Ramos (cell line): Measurements from ENCODE around the gene ZCCHC17.
"Not testable (repeated sequence)": the region's sequence is repeated elsewhere in the genome, so short reads cannot be mapped to it uniquely, and the experiment has no call there.

ENCODE experiments used
- in situ Hi-C: fragments of 300-500 bp; cut with MboI; formaldehyde crosslinking; loops from one replicate; pipeline ENCODE4 v1.14.3; 2022; ENCODE audit warnings: low sequenced_read_pairs; ENCODE audit not compliant: unreplicated experiment

ZCCHC17 gene

DNA sequence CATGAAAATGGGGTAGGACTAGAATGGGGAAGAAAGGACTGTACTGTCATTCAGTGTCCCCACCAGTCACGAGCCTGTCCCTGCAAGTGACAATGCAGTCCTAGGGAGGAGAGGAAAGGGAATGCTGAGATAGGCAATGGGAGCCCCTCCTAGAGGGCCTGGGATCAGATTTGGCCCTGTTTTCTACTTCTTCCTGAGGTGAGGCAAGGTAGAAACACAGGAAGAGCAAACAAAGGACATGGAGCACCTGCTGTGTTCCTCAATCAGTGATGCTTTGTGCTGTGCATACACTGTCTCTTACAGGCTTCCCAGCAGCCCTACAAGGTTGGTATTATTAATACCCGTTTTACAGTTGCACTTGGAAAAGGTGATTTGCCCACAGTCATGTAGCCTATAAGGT lies 70.0 kb downstream of the ZCCHC17 start:
- in situ Hi-C loops: no loop called here

DNA sequence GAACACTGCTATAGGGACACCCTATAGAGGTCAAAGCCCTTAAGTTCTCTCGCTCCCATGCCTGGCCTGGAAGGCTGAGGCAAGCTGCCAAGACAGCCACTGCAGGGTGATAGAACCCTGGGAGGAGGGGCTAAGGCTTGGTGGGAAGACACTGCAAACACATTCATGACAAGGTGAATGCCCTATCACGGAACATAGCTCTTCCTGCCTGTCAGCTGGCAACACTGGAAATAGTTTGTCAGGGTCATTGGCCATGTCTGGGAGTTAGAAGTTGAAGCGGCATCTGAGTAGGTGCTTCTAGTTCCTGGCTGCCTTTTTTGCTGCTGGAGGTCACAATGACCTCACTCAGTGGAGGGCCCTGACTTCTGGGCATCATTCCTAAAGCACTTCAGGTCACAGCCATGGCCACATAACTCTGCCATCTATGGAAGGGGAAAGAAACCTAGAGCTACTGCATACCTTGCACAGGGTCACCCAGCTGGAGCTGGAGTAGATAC lies 71.8 kb downstream of the ZCCHC17 start:
- in situ Hi-C loops: no loop called here

DNA sequence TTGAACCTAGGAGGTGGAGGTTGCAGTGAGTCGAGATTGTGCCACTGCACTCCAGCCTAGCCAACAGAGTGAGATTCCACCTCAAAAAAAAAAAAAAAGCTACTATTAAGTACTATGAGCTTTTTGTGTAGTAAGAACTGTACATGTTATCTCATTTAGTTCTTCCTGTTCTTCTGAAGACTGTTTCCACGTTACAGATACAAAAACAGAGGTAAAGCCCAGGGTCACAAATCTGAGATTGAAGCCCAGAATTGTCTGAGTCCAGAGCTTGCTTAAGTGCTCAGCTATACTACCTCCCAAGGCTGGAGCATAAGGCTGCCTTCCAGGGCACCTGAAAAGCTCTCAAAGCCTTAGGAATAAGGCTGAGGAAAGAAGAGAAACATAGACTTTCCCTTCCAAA lies 73.2 kb downstream of the ZCCHC17 start:
- in situ Hi-C loops: no loop called here

DNA sequence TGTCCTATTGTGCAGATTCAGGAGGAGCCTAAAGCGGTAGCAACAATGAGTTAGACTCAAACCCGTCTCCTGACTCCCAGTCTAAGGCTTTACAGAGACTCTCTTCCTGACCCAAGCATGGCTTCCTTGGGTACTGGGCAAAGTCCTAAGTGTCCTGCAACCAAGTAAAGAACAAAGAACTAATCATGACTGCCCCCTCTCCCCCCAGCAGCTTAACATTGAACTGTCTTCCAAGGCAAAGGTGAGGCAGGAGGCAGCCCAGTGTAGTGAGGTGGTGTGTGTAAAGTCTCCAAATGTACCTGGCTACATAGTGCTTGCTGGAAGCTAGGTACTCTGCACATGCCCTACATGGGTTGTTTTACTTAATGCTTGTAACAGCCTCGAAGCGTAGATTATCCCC lies 73.7 kb downstream of the ZCCHC17 start:
- in situ Hi-C loops: no loop called here

DNA sequence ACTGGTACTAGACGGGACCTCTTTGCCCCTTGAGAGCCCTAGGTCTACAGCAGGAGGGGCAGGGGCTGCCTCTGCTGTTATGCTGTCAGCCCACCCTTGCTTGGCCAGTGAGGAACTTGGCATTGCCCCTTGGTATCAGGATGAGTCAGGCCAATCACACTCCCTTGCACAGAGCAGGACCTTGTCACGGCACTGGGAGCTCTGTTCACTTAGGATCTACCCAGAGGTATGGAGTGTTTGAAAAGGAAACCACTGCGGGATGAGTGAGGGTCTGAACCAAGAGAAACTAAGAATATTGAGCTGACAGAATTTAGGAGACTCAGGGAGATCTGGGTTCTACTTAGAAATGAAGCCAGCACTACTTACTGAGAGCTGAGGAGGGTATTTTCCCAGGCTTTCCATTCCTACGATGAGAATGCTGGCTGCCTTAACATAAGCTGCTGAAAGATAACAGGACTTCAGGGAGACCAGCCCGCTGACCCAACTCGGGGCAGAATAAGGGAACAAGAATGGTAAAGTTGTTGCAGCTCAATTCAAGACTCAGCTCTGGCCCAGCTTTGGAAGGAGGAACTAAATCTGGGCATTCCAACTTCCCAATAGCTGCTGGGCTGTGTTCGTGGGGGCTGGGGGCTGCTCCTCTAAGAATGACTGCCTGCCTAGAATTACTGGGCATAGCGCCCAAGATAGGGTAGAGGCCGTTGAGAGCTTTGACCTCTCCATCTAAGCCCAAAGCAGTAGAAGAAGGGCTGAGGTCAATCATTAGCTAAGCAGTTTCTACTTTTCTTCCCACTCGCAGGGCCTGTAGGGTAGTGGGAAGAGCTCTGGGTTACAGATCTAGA lies 74.5 kb downstream of the ZCCHC17 start:
- in situ Hi-C loops: no loop called here

DNA sequence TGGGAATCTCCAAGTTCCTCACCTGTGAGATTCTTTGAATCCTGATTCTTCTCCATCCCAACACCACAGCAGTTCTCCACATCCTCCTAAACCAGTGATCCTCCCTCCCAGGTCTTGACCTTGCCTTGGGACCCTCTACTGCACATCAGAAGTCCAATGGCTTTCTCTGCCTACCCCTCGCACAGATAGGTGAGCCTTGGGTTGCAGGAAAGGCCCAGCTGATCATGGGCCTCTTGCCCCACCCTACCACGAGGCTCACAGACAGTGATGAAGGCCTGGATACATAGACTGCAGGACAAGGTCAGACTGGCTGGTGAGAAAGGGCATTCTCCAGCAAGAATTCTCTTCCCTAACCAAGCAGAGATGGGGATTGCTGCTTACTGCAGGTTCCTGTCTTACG lies 75.2 kb downstream of the ZCCHC17 start:
- in situ Hi-C loops: no loop called here

DNA sequence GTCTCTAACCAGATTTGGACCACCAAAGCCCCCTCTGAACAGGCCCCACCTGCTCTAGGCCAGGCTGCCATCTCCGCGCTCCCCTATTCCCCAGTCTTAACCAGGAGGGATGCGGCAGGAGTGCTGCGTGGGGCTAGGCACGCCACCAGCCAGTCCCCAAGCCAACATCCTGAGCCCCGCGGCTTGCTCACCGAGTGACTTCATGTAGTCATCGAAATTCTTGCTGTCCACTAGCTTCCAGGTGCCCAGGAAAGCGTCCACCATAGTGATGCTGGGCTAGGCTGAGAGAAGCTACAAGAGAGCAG lies 75.9 kb downstream of the ZCCHC17 start:
- in situ Hi-C loops: no loop called here

DNA sequence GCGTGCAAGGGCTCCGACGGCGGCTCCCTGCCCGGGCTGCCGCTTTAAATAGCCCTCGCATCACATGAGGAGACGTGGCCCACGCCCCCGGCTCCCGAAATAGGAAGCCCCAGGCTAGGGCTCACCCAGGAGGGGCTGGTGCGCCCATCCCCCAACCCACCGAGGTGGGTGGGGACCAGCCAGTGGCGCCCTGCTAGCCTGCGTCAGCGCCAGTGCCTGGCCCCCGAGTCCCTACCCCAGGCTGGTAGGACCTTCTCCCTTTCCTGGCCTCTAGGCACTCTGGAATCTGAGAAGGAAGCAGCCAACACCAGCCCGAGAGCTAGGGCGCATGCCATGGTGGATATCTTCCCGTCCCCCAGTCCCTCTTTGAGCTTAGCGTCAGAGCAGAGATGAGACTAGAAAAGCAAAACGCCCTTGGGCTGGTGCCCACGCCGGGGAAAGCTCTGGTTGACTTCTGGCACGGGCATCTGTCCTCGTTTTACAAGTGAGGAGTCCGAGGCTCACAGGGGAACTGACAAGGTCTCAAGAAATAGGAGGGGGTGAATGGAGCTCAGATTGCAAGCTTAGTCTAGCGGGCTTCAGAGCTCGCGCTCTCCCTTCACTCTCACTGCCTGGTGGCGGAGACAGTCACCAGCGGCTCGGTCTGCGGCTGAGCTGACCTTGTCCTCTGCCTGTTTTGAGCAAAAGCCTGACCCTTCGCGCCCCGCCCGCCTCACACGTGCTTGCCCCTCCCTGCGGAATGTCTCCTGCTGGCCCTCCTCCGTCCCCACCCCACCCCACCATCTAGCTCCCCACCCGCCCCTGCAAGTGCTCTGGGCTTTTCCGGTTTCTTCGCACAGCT lies 76.4 kb downstream of the ZCCHC17 start, which contains the start of gene FABP3:
Gene FABP3, minus strand, starts transcription at position 21 of the 841 bp plus-strand sequence. CDS start 62 bp downstream, outside the sequence.
- in situ Hi-C loops: no loop called here

DNA sequence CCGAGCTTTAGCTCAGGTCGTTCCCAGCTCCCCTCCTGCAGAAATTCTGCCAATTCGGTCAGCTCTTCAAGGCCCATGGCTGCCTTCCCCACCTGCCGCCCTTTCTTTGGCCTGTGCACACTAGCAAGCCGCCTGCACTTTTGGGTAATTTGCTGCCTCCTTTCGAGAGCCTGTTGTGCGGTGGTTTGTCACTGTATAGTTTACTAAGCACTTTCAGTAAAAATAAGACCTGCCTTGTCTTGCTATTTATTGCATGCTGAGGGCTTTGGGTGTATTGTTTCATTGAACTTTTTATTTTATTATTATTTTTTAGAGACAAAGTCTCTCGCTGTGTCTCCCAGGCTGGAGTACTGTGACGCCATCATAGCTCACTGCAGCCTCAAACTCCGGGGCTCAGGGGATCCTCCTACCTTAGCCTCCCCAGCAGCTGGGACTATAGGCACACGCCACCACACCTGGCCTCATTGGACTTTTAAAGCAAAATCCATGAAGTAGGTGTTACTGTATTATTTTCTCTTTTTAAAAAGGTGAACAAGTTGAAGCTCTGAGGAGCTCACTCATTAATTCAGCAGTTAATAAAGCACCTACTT lies 77.2 kb downstream of the ZCCHC17 start:
- in situ Hi-C loops: no loop called here

DNA sequence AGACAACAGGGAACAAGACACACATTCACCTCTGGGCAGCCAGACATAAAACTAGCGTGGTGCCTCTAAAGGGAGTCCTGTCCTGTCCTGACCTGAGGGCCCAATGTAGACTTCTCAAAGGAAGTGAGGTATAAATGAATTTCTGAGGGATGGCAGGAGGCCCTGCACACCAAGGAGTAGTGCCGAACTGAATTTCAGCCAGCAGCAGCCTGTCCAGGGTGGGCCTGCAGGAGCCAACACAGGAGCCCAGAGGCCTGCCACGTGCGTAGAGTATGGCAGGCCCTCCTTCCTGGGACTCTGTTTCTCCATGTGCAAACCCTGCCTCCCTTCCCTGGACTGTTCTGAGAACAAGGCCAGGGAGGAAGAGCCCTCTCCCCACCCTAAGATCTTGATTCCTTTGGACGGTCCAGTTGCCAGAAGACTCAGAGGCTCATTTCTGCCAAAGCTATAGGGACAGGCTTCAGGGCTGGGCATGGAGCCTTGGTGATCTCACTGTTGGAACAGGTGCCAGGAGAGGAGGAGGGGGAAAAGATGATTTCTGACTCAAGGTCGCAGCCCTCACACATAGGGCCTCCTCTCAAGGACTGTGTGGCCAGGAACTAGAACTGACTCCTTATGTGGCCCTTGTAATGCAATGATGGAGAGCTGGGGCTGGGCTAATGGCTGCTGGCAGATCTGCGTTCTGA lies 77.8 kb downstream of the ZCCHC17 start:
- in situ Hi-C loops: no loop called here

DNA sequence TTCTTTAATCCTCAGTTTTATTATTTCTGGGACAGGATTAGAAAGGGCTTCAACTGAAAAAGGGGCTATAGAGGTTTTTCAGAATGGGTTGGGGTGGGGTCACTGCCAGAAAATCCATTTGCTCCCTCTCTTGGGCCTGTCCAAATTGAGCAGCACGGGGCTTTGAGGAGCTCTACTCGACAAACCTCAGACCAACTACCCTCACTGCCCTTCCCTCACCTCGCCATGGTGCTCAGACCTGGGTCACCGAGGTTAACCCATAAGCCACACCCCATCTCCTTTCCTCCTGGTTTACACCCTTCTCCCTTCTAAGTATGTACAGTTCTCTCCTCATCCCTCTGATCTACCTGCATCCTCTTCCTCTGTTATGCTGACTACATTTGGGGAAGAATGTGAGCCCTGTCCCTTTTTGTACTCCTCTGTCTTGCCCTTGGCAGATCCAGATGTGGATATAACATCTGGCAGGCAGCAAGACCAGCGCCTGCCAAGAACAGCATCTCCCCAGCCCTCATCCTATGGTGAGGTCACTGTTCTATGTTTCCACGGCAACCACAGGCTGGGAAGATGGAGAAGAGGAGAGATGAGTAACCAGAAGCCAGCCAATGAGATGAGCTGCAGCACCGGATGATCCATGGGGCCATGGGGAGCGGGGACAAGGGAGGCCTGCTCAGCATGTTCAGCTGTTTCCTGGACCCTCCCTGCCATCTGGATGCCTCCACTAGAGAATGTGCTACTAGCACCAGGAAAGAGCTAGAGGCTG lies 79.7 kb downstream of the ZCCHC17 start:
- in situ Hi-C loops: no loop called here

DNA sequence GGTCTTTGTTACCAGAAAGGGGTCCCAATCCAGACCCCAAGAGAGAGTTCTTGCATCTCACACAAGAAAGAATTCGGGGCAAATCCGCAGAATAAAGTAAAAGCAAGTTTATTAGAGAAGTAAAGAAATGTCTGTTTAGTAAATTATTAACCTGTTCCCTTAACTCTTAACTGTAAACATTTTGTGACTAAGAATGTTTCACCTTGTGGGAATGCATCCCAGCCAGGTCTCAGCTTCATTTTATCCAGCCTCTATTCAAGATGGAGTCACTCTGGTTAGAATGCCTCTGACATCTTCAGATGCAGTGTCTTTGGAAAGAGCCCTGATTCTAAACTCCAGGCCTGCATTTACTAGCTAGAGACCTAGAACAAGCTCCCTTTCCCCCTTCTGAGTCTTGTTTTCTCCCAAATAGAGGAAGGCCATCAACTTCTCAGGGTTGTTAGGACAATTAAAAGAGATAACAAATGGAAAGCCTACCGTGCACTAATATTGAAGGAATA lies 80.6 kb downstream of the ZCCHC17 start:
- in situ Hi-C loops: no loop called here

DNA sequence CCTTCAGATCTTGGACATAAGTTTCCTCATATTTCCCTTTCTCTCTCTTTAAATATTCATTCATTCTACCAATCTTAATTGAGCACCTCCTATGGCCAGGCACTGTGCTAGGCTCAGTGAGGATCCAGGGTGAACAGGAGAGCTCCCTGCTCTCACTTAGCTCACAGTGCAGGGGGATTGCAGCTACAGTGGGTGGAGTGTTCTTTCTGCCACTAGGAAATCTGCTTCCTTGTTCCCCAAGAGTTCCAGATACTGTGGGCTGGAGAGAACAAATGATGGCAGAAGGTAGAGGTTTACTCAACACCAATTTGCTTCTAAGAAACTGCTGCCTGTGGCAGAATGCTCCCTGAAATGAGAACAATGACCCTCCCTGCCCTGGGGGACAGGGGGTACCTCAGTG lies 81.2 kb downstream of the ZCCHC17 start:
- in situ Hi-C loops: no loop called here

DNA sequence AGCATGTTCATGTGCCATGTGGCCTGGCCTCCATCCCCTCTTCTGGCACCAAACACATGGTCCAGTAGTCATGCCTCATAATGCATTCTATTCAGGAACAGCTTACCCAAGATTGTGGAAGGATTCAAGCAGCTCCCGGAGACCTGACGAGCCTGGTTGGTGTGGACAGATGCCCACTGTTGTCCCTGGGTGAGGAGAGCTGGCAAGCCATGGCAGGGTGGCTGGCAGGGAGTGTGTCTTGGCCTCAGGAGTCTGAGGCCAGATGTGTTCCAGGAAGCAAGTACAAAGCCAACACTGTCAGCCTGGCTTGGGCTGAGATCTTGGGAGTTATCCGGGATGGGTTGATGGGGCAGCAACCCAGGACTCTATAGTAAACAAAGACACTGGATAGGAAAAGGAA lies 83.3 kb downstream of the ZCCHC17 start:
- in situ Hi-C loops: no loop called here

DNA sequence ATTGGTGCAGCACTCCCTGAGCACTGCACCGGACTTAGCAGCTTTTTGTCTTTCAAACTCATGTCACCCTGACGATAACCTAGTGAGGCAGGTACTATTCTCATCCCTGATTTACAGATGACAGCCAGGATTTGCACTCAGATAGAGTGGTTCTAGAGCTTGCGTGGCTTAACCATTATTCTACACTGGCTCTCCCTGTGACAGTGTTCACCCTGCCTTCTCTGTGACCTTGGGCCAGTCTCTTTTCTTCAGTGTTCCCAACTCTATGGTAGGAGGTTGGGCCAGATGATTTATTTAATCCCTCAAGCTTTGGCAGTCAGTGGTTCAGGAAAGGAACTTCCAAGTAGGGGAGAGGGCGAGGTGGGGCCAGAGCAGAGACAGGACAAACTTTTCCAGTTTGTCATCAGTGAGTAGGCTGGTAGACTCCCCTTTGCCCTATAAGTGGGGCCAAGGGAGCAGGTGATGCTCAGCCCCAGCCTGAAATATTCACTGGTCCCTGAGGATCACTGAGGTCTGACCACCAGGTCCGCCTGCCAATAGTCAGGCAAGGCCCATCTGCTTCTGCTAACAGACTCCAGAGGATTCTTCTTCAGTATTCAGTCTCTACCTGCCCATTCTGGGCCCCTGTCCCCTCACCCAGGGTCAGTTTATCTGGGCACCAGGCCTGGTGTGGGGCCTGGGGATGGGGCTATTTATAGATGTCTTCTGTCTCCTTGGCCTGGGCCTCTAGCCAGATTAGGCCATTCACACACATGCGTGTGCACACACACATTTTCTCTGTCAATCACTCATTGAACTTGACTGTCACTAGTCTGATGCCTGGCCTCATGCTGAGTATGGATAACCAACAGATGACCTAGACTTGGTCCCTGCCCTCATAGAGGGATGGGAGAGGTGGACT lies 84.8 kb downstream of the ZCCHC17 start:
- in situ Hi-C loops: no loop called here

DNA sequence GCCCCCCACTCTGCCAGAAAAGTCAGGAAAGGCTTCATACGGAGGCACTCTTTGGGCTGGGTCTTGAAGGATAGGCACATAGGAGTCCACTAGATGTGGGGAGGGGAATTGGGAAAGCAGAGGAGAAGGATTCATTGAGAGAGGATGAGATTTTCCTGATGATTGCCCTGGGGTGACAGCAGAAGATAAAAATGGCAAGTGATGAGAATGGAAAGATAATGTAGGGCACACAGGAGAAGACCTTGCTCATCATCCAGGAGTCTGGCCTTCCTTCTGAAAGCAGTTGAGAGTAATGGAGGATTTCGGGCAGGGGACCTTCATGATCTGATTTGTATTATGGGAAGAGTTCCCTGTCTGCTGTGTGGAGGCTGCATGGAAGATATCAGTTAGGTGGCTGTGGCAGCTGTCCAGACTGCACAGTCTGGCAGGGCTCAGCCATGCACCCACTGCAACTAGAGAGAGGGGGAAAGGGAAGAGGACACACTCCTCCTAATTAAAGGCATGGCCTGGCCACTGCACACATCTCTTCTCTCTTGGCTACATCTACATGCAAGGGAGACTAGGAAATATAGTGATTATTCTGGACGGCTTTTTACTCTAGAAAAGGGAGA lies 85.7 kb downstream of the ZCCHC17 start:
- in situ Hi-C loops: no loop called here

DNA sequence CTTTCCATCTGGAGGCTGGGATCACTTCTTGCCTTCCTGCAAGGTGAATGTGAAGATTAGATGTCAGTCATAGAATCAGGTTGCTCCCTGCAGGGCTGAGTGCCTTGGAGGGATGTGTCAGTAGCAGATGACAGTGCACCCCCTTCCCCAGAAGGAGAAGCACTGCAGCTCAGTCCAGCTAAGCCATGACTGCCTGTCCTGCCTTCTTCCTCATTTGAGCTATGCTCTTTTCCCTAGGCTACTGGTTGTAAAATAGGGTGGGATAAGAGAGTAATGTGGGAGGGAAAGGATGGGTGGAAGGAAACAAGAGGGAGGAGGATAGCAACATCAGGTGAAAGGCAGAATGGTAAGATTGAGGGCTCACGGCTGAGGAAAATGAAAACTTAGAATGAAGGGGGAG lies 87.1 kb downstream of the ZCCHC17 start:
- in situ Hi-C loops: no loop called here

DNA sequence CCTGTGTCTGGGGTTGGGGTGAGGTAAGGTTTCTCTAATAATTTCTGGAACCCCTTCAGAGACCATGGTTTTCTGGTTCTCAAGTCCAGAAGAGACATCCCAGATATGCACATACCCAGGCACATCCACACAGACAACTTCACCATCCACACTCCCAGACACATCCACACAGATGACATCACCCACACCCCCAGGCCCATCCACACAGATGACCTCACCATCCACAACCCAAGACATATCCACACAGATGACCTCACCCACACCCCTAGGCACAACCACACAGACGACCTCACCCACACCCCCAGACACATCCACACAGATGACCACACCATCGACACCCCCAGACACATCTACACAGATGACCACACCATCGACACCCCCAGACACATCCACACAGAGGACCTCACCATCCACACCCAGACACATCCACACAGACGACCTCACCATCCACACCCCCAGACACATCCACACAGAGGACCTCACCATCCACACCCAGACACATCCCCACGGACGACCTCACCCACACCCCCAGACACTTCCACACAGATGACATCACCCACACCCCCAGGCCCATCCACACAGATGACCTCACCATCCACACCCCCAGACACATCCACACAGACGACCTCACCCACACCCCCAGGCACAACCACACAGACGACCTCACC lies 89.9 kb downstream of the ZCCHC17 start:
- in situ Hi-C loops: not testable (repeated sequence)
